Prostate gland (tissue), 2 donors: ENCODE data around the gene BICD1. TPM values are rescaled to one million over a fixed set of nuclear protein-coding genes. Genes with fewer than 3 reads are reported as not detected.
"Not testable (repeated sequence)": the region's sequence is repeated elsewhere in the genome, so short reads cannot be mapped to it uniquely, and the experiment has no call there.

Experiments
- DNase-seq: peaks from one replicate; pipeline ENCODE4 v3.0.0-alpha.2; 2019; ENCODE audit warnings: low spot score
- H3K27ac ChIP-seq, 2 donors: fragments of 200-600 bp; sonication (generic); 2 replicates each; pipeline ENCODE4 v1.5.1; 2017 to 2019
- H3K27me3 ChIP-seq: fragments of 200-600 bp; sonication (generic); replicated peaks from 2 replicates; pipeline ENCODE4 v1.5.1; 2019; ENCODE audit not compliant: insufficient read depth
- H3K36me3 ChIP-seq, 2 donors: fragments of 200-600 bp; sonication (generic); 1 replicate in 1 of 2; 2 replicates in 1 of 2; pipeline versions ENCODE4 v1.5.1 to v1.8.1; 2017 to 2019
- H3K4me1 ChIP-seq: fragments of 200-600 bp; sonication (generic); replicated peaks from 2 replicates; pipeline ENCODE4 v1.5.1; 2019
- H3K4me3 ChIP-seq, 2 donors: fragments of 200-600 bp; sonication (generic); 2 replicates each; pipeline ENCODE4 v1.5.1; 2017 to 2019
- H3K9me3 ChIP-seq: fragments of 200-600 bp; sonication (generic); 2 replicates; pipeline ENCODE4 v1.5.1; 2017
- POLR2A ChIP-seq: fragments of 450-650 bp; IDR thresholded peaks from one replicate; pipeline ENCODE4 v1.6.1; 2016; ENCODE audit warnings: antibody characterized with exemption, mild to moderate bottlenecking
- POLR2AphosphoS5 ChIP-seq: sonication (generic); formaldehyde crosslinking; IDR thresholded peaks from one replicate; pipeline ENCODE4 v1.6.1; 2017; ENCODE audit warnings: antibody characterized with exemption
- WGBS: methylation state at CpG from one replicate; pipeline ENCODE4 v1.1.5; 2018; 5-methylcytosine and 5-hydroxymethylcytosine counted together
- intact Hi-C: fragments of 100-400 bp; cut with DNase I; formaldehyde crosslinking; loops from one replicate; pipeline ENCODE4 v1.14.2; 2022
- total RNA-seq, 2 donors: library from RNA; depleted of rRNA; stranded (reverse); fragments of >200 nt; gene quantifications; one replicate each; pipeline ENCODE4 v1.1.0, GENCODE V29; 2016
- TF ChIP-seq, protein P1 (sequence below), 4 experiments: fragments of 200-600 bp in 2 of 4; fragments of 450-650 bp in 2 of 4; sonication (generic) in 2 of 4; IDR thresholded peaks; 1 replicate in 3 of 4; 2 replicates in 1 of 4; pipeline ENCODE4 v1.5.1; 2016 to 2019; ENCODE audit warnings: antibody characterized with exemption in 4 of 4, mild to moderate bottlenecking in 2 of 4, moderate library complexity in 2 of 4

The BICD1 gene
- total RNA-seq, 2 donors from 2014 or later, result 8.6 to 26.2 TPM

DNA sequence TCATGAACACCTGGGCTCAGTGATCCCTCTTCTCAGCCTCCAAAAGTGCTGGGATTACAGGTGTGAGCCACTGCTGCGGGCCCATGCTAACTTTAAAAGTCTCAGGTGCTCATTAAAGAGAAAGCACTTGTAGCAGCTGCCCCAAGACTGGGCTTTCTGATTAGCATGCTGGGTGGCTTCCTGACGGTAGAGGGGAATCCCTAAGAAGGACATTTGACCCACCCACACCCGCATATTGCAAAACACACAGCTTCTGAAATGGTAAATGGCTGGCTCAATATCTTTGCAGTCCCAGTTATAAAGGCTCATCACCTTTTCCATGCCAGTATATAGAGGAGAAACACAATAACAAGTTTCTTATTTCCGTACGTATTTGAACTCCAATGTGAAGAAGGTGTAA is 19.3 kb upstream of the BICD1 start:
- 57% methylated on average over 5 of the region's 5 CpGs for WGBS
- Histone ChIP-seq H3K4me1 (no peaks in the 10 kb centered on the region), H3K27ac (no peak overlapping the region), H3K27me3 (no peaks in the 10 kb centered on the region), H3K9me3 (no peaks in the 10 kb centered on the region), H3K36me3 (no peaks in the 10 kb centered on the region), H3K4me3 (no peak overlapping the region)
- TF ChIP-seq POLR2AphosphoS5 (no peak), POLR2A (no peak)
- TF ChIP-seq, protein P1, sequence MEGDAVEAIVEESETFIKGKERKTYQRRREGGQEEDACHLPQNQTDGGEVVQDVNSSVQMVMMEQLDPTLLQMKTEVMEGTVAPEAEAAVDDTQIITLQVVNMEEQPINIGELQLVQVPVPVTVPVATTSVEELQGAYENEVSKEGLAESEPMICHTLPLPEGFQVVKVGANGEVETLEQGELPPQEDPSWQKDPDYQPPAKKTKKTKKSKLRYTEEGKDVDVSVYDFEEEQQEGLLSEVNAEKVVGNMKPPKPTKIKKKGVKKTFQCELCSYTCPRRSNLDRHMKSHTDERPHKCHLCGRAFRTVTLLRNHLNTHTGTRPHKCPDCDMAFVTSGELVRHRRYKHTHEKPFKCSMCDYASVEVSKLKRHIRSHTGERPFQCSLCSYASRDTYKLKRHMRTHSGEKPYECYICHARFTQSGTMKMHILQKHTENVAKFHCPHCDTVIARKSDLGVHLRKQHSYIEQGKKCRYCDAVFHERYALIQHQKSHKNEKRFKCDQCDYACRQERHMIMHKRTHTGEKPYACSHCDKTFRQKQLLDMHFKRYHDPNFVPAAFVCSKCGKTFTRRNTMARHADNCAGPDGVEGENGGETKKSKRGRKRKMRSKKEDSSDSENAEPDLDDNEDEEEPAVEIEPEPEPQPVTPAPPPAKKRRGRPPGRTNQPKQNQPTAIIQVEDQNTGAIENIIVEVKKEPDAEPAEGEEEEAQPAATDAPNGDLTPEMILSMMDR (IDR thresholded peaks at IDR 0.05), result no peak
- intact Hi-C loops, result no loop called here
- DNase-seq, result no peak

DNA sequence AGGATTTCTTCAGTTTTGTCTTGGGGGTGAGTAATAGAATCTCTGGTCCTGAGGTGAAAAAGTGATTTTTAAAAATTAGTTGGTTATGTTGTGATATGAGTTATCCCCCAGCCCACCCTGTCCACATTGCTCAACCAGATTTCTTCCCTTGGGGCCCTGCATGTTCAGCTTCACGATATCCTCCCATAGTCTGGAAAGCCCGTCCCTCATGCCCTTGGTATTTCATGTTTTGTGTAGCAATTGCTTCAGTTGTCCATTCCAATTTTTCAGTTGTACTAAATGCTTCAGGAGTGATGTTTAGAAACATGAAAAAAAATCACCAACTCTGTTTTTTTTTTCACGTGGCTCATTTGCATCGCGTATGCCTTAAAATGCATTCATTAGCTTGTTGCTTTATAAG is 17.5 kb upstream of the BICD1 start:
- DNase-seq, result no peak
- WGBS, result 91% methylated on average over 5 of the region's 5 CpGs
- Histone ChIP-seq H3K4me3 (no peak overlapping the region), H3K27ac (no peak overlapping the region), H3K27me3 (no peaks in the 10 kb centered on the region), H3K4me1 (no peaks in the 10 kb centered on the region), H3K9me3 (no peaks in the 10 kb centered on the region), H3K36me3 (no peaks in the 10 kb centered on the region)
- intact Hi-C loops, result no loop called here
- TF ChIP-seq POLR2AphosphoS5, result no peak
- TF ChIP-seq, protein P1 (IDR thresholded peaks at IDR 0.05), result no peak

- no peak for TF ChIP-seq POLR2AphosphoS5
- TF ChIP-seq, protein P1 (IDR thresholded peaks at IDR 0.05), result no peak
- TF ChIP-seq POLR2A, result no peak
- Histone ChIP-seq H3K27me3 (no peaks in the 10 kb centered on the region), H3K9me3 (no peaks in the 10 kb centered on the region), H3K36me3 (no peaks in the 10 kb centered on the region), H3K4me3 (no peak overlapping the region), H3K27ac (no peak overlapping the region), H3K4me1 (no peaks in the 10 kb centered on the region)
- intact Hi-C loops, result no loop called here
- DNase-seq, result no peak
- WGBS, result 78% methylated on average over 3 of the region's 3 CpGs
These were observed 17.1 kb upstream of the BICD1 start for GRCh38 chr12:32089586-32089985.

DNA sequence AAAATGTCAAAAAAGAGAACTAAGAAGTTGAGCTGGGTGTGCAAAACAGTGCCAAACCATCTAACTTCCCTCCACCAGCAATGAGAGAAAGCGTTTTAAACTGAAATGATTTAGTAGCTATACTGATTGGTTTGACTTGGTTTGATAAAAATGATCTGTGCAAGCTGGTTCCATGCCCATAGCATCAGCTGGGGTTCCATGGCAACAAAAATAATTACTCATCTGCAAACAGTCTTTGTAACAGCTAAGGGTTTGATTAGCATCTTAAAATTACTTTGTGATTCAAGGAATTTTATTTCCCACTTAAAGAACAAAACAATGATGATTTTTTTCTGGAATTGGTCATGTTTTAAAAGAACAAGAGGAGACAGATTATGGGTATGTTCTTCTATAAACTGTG is 15.0 kb upstream of the BICD1 start:
- Histone ChIP-seq H3K27ac (no peak overlapping the region), H3K4me3 (no peak overlapping the region), H3K4me1 (no peaks in the 10 kb centered on the region), H3K27me3 (no peaks in the 10 kb centered on the region), H3K9me3 (no peaks in the 10 kb centered on the region), H3K36me3 (no peaks in the 10 kb centered on the region)
- TF ChIP-seq, protein P1 (IDR thresholded peaks at IDR 0.05), result no peak
- no peak for TF ChIP-seq POLR2AphosphoS5
- no peak for DNase-seq
- 38% methylated on average over 1 of the region's 1 CpG for WGBS
- intact Hi-C loops, result no loop called here

DNA sequence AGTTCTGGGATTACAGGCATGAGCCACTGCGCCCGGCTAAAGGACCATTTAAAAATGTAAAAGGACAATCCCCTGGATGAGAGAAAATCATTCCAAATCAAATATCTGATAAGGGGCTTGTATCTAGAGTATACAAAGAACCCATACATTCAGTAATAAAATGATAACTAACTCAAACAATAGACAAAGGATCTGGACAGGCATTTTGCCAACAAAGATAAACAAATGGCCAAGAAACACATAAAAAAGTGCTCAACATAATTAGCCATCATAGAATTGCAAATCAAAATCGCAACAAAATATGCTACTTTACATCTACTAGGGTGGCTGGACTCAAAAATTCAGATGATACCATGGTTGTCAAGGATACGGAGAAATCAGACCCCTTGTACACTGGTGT is 8.5 kb upstream of the BICD1 start:
- TF ChIP-seq, protein P1 (IDR thresholded peaks at IDR 0.05), result no peak
- TF ChIP-seq POLR2A (no peak), POLR2AphosphoS5 (no peak)
- WGBS, result 58% methylated on average over 4 of the region's 4 CpGs
- Histone ChIP-seq H3K27me3 (no peaks in the 10 kb centered on the region), H3K4me1 (no peaks in the 10 kb centered on the region), H3K36me3 (no peaks in the 10 kb centered on the region), H3K27ac (no peak overlapping the region), H3K9me3 (no peaks in the 10 kb centered on the region), H3K4me3 (no peak overlapping the region)
- no peak for DNase-seq
- intact Hi-C loops, result no loop called here

DNA sequence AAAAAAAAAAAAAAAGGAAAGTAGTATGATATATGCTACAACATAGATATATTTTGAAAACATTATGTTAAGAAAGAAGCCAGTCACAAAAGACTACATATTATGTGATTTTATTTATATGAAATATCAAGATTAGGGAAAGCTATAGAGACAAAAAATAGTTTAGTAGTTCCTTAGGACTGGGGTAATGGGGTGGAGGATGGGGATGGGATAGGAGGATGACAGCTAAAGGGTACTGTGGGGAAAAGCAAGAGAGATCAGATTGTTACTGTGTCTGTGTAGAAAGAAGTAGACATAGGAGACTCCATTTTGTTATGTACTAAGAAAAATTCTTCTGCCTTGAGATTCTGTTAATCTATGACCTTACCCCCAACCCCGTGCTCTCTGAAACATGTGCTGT is 7.4 kb upstream of the BICD1 start:
- H3K27ac ChIP-seq, intact Hi-C loops, H3K4me3 ChIP-seq, H3K36me3 ChIP-seq, DNase-seq, H3K9me3 ChIP-seq, H3K27me3 ChIP-seq, H3K4me1 ChIP-seq: not testable (repeated sequence)
- WGBS, result 63% methylated on average over 1 of the region's 1 CpG
